Measurements from ENCODE around the gene PELI2.

The PELI2 gene

GRCh38 chr14:56117765-56118610, at the start of gene PELI2:
TSS of gene PELI2 (plus strand) at chr14:56118411. CDS start at chr14:56118661, 250 bp downstream.
- DNase-seq (ENCODE audit: low spot score), result peak; percentile 77

- no peak for DNase-seq (ENCODE audit: low spot score)
These were observed 44.4 kb upstream of the PELI2 start for GRCh38 chr14:56073799-56074198.

- DNase-seq (ENCODE audit: low spot score), result no peak
These were observed 42.9 kb upstream of the PELI2 start for GRCh38 chr14:56075301-56075700.

- no peak for DNase-seq (ENCODE audit: low spot score)
These were observed 37.1 kb upstream of the PELI2 start for GRCh38 chr14:56081139-56081538.

GRCh38 chr14:56082880-56083279, 35.3 kb upstream of the PELI2 start:
- no peak for DNase-seq (ENCODE audit: low spot score)

GRCh38 chr14:56085471-56085870, 32.7 kb upstream of the PELI2 start:
- DNase-seq (ENCODE audit: low spot score), result no peak

- DNase-seq (ENCODE audit: low spot score), result no peak
These were observed 30.3 kb upstream of the PELI2 start for GRCh38 chr14:56087671-56088471.

- DNase-seq (ENCODE audit: low spot score), result no peak
These were observed 29.3 kb upstream of the PELI2 start for GRCh38 chr14:56088941-56089340.

- no peak for DNase-seq (ENCODE audit: low spot score)
These were observed 25.4 kb upstream of the PELI2 start for GRCh38 chr14:56092763-56093162.

- peak; percentile 21 for DNase-seq (ENCODE audit: low spot score)
These were observed 24.1 kb upstream of the PELI2 start for GRCh38 chr14:56094076-56094475.

GRCh38 chr14:56098021-56098420, 20.2 kb upstream of the PELI2 start:
- peak; percentile 62 for DNase-seq (ENCODE audit: low spot score)

GRCh38 chr14:56099081-56099797, 19.0 kb upstream of the PELI2 start:
- DNase-seq (ENCODE audit: low spot score), result peak; percentile 83

GRCh38 chr14:56100556-56100955, 17.7 kb upstream of the PELI2 start:
- DNase-seq (ENCODE audit: low spot score), result peak; percentile 86

GRCh38 chr14:56102941-56103340, 15.3 kb upstream of the PELI2 start:
- peak; percentile 39 for DNase-seq (ENCODE audit: low spot score)

GRCh38 chr14:56107615-56108014, 10.6 kb upstream of the PELI2 start:
- no peak for DNase-seq (ENCODE audit: low spot score)

GRCh38 chr14:56108057-56108456, 10.2 kb upstream of the PELI2 start:
- DNase-seq (ENCODE audit: low spot score), result no peak

- no peak for DNase-seq (ENCODE audit: low spot score)
These were observed 5.4 kb upstream of the PELI2 start for GRCh38 chr14:56112781-56113180.

- no peak for DNase-seq (ENCODE audit: low spot score)
These were observed 2.8 kb upstream of the PELI2 start for GRCh38 chr14:56115334-56115870.

- no peak for DNase-seq (ENCODE audit: low spot score)
These were observed 2.0 kb upstream of the PELI2 start for GRCh38 chr14:56115976-56116893.

GRCh38 chr14:56118611-56119181, 485 bp downstream of the PELI2 start:
- peak; percentile 6 for DNase-seq (ENCODE audit: low spot score)
